Mucosa of descending colon (tissue), 3 donors: ENCODE results near the gene BRINP2. TPM values are rescaled to one million over a fixed set of nuclear protein-coding genes. Genes with fewer than 3 reads are reported as not detected.

Experiments used
- ATAC-seq: fragments of 200-7000 bp; cut with Tn5 transposase; one replicate; pipeline ENCODE4 v1.9.1; 2020; ENCODE audit warnings: mild to moderate bottlenecking, moderate library complexity
- DNase-seq, 3 donors: peaks; one replicate each; pipeline ENCODE4 v3.0.0-alpha.2; 2020
- H3K36me3 ChIP-seq: fragments of 200-600 bp; one replicate; pipeline ENCODE4 v1.8.0; 2021; ENCODE audit warnings: low read depth, mild to moderate bottlenecking
- H3K4me1 ChIP-seq: fragments of 200-600 bp; one replicate; pipeline ENCODE4 v1.8.0; 2021; ENCODE audit warnings: low read depth, mild to moderate bottlenecking
- H3K4me3 ChIP-seq: fragments of 200-600 bp; one replicate; pipeline ENCODE4 v1.8.0; 2021; ENCODE audit warnings: mild to moderate bottlenecking
- H3K9me3 ChIP-seq: fragments of 200-600 bp; one replicate; pipeline ENCODE4 v1.8.0; 2021; ENCODE audit warnings: mild to moderate bottlenecking
- intact Hi-C, 2 donors: fragments of 100-400 bp; cut with DNase I in 1 of 2; cut with micrococcal nuclease in 1 of 2; formaldehyde crosslinking; loops; one replicate each; pipeline versions ENCODE4 v1.11.0 to v1.11.1; 2022; cut with DNase I, micrococcal nuclease
- long read RNA-seq, 2 donors: library from polyadenylated mRNA; unstranded; transcript quantifications; one replicate each; pipeline ENCODE4 v2.0.0, GENCODE V29; 2019 to 2021
- total RNA-seq, 3 donors: library from RNA; stranded (reverse); fragmentation: NEBNext Ultra II Directional in 2 of 3; extraction: Animal tissue kit (Norgen Biotek cat#: 25700) in 2 of 3; gene quantifications; one replicate each; pipeline versions ENCODE4 v1.2.1 to v1.2.4, GENCODE V29; 2021 to 2023
- TF ChIP-seq, protein P1 (sequence below): fragments of 200-600 bp; IDR thresholded peaks from one replicate; pipeline ENCODE4 v1.8.0; 2022; ENCODE audit warnings: antibody characterized with exemption, mild to moderate bottlenecking
- donor health status: DM: no; HTN: no; CAD: no; lungs with moderate emphysema.
- donor health status: DM: no; HTN: no; CAD: no.
- donor health status: DM: no; HTN: yes; CAD: no.

The BRINP2 gene, protein sequence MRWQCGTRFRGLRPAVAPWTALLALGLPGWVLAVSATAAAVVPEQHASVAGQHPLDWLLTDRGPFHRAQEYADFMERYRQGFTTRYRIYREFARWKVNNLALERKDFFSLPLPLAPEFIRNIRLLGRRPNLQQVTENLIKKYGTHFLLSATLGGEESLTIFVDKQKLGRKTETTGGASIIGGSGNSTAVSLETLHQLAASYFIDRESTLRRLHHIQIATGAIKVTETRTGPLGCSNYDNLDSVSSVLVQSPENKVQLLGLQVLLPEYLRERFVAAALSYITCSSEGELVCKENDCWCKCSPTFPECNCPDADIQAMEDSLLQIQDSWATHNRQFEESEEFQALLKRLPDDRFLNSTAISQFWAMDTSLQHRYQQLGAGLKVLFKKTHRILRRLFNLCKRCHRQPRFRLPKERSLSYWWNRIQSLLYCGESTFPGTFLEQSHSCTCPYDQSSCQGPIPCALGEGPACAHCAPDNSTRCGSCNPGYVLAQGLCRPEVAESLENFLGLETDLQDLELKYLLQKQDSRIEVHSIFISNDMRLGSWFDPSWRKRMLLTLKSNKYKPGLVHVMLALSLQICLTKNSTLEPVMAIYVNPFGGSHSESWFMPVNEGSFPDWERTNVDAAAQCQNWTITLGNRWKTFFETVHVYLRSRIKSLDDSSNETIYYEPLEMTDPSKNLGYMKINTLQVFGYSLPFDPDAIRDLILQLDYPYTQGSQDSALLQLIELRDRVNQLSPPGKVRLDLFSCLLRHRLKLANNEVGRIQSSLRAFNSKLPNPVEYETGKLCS
- under 1 TPM in 1 of 3 donors, not detected in 2; 0.13 TPM for total RNA-seq
- long read RNA-seq, donor 1 = 0 reads
- long read RNA-seq, donor 2 = 0 reads

DNA sequence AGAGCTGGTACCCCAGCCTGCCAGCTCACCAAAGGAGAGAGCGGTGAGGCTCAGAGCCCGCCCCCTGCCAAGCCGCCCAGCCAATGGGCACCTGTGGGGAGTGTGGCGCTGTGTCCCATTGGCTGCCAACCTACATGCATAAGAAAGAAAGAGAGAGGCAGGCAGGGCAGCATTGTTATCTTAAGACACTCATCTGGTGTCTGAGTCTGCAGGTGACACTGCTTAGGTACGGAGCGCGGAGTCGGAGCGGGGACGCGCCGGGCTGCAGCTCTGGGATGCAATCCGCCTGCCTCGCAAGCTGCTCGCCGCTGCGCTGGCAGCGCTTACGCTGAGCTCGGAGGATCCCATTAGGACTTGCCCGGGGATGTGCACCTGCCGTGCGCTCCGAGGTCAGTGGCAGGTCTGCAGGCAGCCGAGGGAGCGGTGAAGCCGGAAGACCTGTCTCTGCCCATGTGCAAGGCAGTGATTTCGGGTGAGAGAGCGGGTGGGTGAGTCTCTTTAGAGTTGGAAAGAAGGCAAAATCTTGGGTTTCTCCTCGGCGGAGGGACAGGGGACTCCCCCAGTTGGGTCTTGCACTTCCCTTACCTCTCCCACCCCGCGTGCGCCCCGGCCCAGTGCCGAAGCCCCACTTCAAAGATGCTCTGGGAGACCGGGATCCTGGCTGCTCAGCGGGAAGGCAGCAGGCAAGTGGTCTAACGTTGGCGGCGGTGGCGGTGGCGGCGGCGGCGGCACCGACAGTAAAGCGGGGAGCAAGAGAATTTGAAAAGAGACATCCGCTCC is at the start of gene BRINP2:
BRINP2 (plus strand) TSS at position 203 of the 780 bp plus-strand sequence. CDS start 58,919 bp downstream, outside the sequence.
- no peaks in the 10 kb centered on the region for H3K4me1 ChIP-seq

DNA sequence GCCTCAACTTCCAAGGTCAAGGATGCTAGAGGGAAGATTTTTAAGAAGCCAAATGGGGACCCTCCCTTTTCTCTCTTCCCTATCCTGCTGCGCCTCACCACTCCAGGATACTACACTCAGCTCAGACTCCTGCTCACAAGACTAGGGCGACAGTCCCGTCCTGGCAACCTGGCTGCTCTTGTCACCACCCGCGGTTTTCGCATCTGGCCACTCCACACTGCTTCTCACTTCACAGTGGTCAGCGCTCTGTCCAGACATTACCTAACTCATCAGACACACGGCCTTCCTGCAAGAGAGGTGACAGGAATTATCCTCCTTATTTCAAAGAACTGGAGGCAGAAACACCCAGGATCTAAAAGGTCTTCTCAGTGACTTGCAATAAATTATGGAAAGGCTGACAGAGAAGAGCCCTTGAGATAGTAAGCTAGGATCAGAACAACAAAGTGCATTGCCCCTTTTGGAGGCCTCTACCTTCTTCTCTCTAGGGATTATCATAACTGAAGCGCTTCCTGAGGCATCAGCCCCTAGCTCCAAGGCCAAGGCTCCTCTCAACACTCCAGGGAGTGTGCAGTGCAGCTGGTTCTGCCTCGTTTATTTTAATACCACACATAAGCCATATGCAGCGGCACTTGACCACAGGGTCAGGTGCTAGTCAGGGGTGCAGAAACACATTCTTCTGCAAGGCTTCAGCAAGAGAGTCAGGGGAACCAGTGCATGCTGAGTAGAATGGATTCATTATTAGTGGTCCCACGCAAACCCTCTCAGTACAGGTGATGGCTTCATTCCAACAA is 48.1 kb upstream of the BRINP2 start:
- H3K36me3 ChIP-seq = no peaks in the 10 kb centered on the region
- intact Hi-C loops = no loop called here
- ATAC-seq = no peak
- H3K4me1 ChIP-seq = no peaks in the 10 kb centered on the region
- no peaks in the 10 kb centered on the region for H3K9me3 ChIP-seq
- TF ChIP-seq, protein P1, sequence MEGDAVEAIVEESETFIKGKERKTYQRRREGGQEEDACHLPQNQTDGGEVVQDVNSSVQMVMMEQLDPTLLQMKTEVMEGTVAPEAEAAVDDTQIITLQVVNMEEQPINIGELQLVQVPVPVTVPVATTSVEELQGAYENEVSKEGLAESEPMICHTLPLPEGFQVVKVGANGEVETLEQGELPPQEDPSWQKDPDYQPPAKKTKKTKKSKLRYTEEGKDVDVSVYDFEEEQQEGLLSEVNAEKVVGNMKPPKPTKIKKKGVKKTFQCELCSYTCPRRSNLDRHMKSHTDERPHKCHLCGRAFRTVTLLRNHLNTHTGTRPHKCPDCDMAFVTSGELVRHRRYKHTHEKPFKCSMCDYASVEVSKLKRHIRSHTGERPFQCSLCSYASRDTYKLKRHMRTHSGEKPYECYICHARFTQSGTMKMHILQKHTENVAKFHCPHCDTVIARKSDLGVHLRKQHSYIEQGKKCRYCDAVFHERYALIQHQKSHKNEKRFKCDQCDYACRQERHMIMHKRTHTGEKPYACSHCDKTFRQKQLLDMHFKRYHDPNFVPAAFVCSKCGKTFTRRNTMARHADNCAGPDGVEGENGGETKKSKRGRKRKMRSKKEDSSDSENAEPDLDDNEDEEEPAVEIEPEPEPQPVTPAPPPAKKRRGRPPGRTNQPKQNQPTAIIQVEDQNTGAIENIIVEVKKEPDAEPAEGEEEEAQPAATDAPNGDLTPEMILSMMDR = no peak
- no peak overlapping the region for H3K4me3 ChIP-seq
- no peak for DNase-seq

More for the DNA sequence above, at the start of gene BRINP2:
- intact Hi-C loops = no loop called here
- DNase-seq = peak; percentile 40 to 62 (median 47)
- Histone ChIP-seq H3K9me3 (no peaks in the 10 kb centered on the region), H3K4me3 (no peak within 1 kb of the TSS), H3K36me3 (no peaks in the 10 kb centered on the region)
- TF ChIP-seq, protein P1 = no peak
- ATAC-seq = peak; percentile 82

DNA sequence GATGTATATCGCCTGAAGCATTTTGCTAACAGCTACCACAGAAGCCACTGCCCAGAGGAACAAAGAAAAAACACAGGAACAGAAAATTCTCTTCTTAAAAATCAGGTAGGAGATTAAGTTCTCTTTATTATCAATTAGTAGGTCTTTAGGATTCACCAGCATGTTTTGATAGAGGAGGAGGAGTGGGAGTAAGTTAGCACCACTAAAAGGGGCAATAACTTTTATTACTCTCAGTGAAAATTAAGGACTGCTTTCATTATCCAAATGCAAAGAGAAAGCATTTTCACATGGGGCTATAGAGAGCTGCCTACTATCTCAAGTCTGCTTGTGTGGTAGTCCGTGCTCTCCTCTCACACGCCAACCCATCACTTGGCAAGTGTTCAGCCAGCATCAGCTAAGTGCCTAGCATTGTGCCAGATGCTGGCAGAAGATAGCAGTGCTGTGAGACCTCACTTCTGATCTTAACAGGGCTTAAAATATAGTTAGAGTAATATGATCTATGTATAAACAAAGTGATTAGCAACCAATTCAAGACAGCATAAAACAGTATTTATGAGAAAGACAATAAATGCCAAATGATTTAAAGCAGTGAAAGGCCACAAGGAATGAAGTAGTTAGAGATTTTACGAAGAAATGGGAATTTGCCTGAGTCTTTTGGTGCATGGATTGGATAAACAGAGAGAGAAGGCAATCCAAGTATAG is 46.0 kb upstream of the BRINP2 start:
- H3K4me3 ChIP-seq = no peak overlapping the region
- TF ChIP-seq, protein P1 = no peak
- H3K4me1 ChIP-seq = no peaks in the 10 kb centered on the region
- no peaks in the 10 kb centered on the region for H3K9me3 ChIP-seq
- DNase-seq (no peak), ATAC-seq (no peak)
- intact Hi-C loops = no loop called here
- no peaks in the 10 kb centered on the region for H3K36me3 ChIP-seq

DNA sequence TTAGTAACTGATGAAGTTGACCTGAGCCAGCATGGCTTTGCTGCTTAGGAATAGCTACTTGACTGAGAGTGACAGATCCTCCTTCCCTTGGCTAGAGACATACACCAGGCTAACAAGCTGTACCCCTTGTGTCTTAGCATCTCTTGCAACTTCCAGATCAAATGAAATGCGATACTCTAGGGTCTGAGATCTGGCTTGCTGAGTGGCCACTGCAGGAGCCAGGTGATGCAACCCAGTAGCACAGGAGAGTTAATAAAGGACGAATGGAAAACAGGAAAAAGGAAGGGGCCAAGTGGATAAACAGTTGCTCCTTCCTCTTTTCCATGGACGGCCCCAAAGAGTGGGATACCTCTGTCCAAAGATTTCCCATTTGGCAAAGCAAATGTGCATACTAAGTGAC is 44.5 kb upstream of the BRINP2 start:
- no peak for ATAC-seq

More for the DNA sequence above, 44.5 kb upstream of the BRINP2 start:
- intact Hi-C loops = no loop called here
- DNase-seq = no peak
- Histone ChIP-seq H3K9me3 (no peaks in the 10 kb centered on the region), H3K36me3 (no peaks in the 10 kb centered on the region), H3K4me3 (no peak overlapping the region), H3K4me1 (no peaks in the 10 kb centered on the region)
- TF ChIP-seq, protein P1 = no peak
